Fibroblast of mammary gland (primary cell): ENCODE measurements around the gene ELOVL2.
A peak's percentile ranks its signal among the peaks of the same experiment; 100 is the strongest.
"Not testable (repeated sequence)": the region's sequence is repeated elsewhere in the genome, so short reads cannot be mapped to it uniquely, and the experiment has no call there.

Source experiments
- DNase-seq: peaks from one replicate; pipeline ENCODE4 v3.0.0-alpha.2; 2010; ENCODE audit warnings: low read depth
- H3K4me3 ChIP-seq: 2 replicates; pipeline ENCODE4 v1.5.1; 2011; ENCODE audit warnings: low read depth, mild to moderate bottlenecking, low read length, moderate library complexity; ENCODE audit not compliant: control insufficient read depth
- TF ChIP-seq, protein P1 (sequence below): conservative IDR thresholded peaks from 2 replicates; pipeline ENCODE4 v1.5.1; 2011; ENCODE audit warnings: low read depth, low read length, inconsistent platforms; ENCODE audit not compliant: control insufficient read depth, insufficient read depth

Gene ELOVL2

DNA sequence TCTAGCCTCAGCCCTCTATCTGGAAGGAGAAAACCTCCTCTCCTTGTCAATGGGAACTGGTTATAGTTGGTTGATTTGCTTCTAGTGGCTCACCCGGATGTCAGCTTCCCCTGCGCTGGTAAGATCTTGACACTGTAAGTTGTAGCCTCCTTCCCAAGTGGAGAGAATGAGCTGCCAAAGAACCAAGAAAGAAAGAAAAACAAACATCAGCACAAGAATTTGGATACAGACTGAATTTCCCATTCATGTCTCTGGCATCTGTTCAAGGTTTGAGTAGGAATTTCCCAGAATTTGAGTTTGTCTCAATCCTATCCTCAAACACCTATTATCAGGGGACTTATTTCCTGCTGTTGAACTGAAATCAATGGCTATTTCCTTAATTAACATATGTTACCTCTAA, 44.1 kb downstream of the ELOVL2 start:
- peak; percentile 45 for DNase-seq
- H3K4me3 ChIP-seq = no peak overlapping the region
- TF ChIP-seq, protein P1, sequence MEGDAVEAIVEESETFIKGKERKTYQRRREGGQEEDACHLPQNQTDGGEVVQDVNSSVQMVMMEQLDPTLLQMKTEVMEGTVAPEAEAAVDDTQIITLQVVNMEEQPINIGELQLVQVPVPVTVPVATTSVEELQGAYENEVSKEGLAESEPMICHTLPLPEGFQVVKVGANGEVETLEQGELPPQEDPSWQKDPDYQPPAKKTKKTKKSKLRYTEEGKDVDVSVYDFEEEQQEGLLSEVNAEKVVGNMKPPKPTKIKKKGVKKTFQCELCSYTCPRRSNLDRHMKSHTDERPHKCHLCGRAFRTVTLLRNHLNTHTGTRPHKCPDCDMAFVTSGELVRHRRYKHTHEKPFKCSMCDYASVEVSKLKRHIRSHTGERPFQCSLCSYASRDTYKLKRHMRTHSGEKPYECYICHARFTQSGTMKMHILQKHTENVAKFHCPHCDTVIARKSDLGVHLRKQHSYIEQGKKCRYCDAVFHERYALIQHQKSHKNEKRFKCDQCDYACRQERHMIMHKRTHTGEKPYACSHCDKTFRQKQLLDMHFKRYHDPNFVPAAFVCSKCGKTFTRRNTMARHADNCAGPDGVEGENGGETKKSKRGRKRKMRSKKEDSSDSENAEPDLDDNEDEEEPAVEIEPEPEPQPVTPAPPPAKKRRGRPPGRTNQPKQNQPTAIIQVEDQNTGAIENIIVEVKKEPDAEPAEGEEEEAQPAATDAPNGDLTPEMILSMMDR = no peak

DNA sequence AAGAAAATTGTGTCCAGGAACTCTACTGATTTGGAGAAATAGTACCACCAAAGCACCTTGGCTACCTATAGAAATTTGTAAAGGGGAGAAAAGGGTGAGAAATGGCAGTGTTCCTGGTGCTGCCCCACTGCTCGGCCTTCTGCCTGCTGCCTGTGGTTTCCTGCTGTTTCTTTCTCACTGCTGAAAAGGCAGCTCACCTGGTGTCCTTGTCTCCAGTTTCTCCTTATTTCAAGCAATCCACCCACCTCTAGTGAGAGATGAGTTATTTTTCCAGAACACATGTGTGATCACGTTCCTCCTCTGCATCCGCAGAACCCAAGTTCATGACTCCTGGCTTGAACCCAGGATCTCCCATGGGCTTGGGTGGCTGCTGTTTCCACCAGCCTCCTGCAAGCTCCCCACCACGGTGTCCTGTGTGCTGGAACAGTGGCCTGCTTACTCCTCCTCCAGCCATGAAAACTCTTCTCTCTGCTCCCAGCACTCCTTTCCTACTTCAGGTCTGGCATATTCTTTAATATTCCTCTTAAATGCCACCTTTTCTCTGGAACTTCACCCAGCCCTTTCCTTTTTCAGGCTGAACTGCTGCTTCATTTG, 48.9 kb downstream of the ELOVL2 start:
- H3K4me3 ChIP-seq = no peak overlapping the region
- TF ChIP-seq, protein P1 = no peak
- DNase-seq = no peak

DNA sequence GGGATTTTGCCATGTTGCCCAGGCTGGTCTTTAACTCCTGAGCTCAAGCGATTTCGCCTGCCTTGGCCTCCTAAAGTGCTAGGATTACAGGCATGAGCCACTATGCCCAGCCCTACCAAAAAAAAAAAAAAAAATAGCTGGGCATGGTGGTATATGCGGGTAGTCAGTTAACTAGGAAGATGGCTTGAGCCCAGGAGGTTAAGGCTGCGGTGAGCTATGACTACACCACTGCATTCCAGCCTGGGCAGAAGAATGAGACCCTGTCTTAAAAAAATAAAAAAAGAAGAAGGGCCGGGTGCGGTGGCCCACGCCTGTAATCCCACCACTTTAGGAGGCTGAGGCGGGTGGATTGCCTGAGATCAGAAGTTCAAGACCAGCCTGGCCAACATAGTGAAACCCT, 50.2 kb downstream of the ELOVL2 start:
- no peak for DNase-seq
- H3K4me3 ChIP-seq = no peak overlapping the region
- TF ChIP-seq, protein P1 = no peak

DNA sequence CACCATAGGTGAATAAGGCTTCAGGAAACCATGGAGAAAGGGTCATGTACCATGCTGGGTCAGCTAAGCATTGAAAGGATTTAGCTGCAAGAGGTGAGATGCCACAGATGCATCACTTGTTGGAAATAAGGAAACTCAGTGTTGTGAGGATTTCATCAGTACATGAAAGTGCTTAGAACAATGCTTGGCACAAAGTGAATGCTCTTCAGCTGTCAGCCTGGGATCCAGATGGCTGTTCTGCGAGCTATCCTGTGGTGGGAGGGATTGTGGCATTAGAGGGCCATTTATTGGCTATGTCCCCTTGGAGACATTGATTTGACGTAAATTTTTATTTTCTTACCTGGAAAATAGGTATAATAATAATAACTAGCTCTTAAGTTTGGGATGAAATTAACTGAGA, 53.0 kb downstream of the ELOVL2 start:
- DNase-seq = no peak
- TF ChIP-seq, protein P1 = no peak
- no peak overlapping the region for H3K4me3 ChIP-seq

DNA sequence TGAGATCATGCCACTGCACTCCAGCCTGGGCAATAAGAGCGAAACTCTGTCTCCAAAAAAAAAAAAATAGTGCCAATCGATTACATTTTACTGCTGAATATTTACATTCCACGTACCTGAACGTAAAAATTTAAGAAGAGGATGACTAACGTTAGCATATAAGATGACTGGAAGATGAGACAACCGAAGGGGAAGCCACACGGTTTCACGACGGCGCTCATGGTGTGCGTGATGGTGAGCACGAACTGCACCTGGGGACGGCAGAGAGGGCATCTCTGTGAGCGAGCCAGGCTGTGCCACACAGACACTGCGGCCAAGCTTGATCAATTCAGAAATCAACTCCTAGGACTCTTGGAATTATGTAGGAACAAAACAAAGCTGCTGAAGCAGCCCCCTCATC, 54.5 kb downstream of the ELOVL2 start:
- no peak for DNase-seq
- no peak overlapping the region for H3K4me3 ChIP-seq
- TF ChIP-seq, protein P1 = no peak

DNA sequence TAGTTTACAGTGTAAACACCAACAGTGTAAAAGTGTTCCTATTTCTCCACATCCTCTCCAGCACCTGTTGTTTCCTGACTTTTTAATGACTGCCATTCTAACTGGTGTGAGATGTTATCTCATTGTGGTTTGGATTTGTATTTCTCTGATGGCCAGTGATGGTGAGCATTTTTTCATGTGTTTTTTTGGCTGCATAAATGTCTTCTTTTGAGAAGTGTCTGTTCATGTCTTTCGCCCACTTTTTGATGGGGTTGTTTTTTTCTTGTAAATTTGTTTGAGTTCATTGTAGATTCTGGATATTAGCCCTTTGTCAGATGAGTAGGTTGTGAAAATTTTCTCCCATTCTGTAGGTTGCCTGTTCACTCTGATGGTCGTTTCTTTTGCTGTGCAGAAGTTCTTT, 59.1 kb downstream of the ELOVL2 start:
- not testable (repeated sequence) for H3K4me3 ChIP-seq, DNase-seq

DNA sequence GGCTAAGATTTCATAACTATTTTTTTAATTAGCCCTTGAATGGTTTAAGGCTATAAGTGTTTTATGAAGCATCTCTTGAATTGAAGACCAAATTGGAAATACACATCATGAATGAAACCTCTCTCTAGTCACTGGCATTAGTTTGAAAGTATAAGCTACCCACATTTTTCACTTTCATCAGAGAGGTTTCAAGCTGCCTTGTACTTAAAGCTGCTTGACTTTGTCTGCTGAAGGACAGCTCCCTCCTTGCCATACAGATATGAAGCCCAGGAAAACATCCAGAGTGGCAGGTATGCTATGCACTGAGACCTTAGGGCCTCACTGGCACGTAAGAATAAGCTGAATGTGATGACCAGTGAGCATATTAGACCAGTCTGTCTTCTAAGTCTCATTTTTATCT, 62.7 kb downstream of the ELOVL2 start:
- TF ChIP-seq, protein P1 = no peak
- no peak for DNase-seq
- H3K4me3 ChIP-seq = no peak overlapping the region

DNA sequence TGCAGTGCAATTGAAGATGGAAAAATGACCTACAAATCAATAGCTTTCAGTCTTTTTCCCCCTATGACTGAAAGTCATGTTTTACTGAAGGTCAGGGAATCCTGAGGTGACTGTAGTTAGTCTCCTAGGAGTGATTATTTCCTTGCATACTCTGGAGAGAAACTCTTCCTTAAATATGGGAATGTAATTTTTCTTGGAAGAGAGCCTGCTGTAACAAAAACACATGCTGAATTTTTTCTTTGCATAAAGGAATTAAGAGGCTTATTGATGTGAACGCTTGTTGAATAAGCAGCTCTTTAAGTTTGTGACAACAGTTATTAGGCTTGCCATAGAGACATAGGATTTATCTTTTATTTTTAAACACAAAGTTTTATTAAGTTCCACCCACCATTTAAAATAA, 64.5 kb downstream of the ELOVL2 start:
- TF ChIP-seq, protein P1 = no peak
- no peak for DNase-seq

More for the DNA sequence above, 64.5 kb downstream of the ELOVL2 start:
- H3K4me3 ChIP-seq = no peak overlapping the region
